ENCODE results near the gene CMTM7.

- TF ChIP-seq CHD2 (IDR thresholded peaks at IDR 0.05; ENCODE audit: low read length), result no peak
- TF ChIP-seq FOSL1 (IDR thresholded peaks at IDR 0.05; ENCODE audit: insufficient read depth, low read depth, low read length), result no peak
- TF ChIP-seq, protein P1, sequence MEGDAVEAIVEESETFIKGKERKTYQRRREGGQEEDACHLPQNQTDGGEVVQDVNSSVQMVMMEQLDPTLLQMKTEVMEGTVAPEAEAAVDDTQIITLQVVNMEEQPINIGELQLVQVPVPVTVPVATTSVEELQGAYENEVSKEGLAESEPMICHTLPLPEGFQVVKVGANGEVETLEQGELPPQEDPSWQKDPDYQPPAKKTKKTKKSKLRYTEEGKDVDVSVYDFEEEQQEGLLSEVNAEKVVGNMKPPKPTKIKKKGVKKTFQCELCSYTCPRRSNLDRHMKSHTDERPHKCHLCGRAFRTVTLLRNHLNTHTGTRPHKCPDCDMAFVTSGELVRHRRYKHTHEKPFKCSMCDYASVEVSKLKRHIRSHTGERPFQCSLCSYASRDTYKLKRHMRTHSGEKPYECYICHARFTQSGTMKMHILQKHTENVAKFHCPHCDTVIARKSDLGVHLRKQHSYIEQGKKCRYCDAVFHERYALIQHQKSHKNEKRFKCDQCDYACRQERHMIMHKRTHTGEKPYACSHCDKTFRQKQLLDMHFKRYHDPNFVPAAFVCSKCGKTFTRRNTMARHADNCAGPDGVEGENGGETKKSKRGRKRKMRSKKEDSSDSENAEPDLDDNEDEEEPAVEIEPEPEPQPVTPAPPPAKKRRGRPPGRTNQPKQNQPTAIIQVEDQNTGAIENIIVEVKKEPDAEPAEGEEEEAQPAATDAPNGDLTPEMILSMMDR (IDR thresholded peaks at IDR 0.05; ENCODE audit: control extremely low read depth in 1 of 3, insufficient read depth in 1 of 3, low read depth in 1 of 3, low read length in 3 of 3), result no peak
- TF ChIP-seq POLR2A (IDR thresholded peaks at IDR 0.05; ENCODE audit: control extremely low read depth in 1 of 2, low read depth in 2 of 2, low read length in 2 of 2), result no peak
- no peak for TF ChIP-seq GABPA (IDR thresholded peaks at IDR 0.05; ENCODE audit: borderline replicate concordance, insufficient read depth, low read length)
- TF ChIP-seq ASH2L (IDR thresholded peaks at IDR 0.05; ENCODE audit: low read length), result no peak
- TF ChIP-seq PHF8 (conservative IDR thresholded peaks at IDR 0.05; ENCODE audit: low read depth, low read length), result no peak
- no peak for TF ChIP-seq SIX5 (IDR thresholded peaks at IDR 0.05; ENCODE audit: low read depth, low read length)
- no peak for TF ChIP-seq TAF1 (IDR thresholded peaks at IDR 0.05; ENCODE audit: low read depth, low read length)
Observed at GRCh38 chr3:32450992-32451659, 59.5 kb downstream of the CMTM7 start.
